ENCODE data around the gene ZNF430. TPM values are rescaled to one million over a fixed set of nuclear protein-coding genes. Genes with fewer than 3 reads are reported as not detected.

ZNF430 gene
- polyA plus RNA-seq, 4 donors = 9.8 to 13.7 (median 13.5) TPM

Other genes with a start within 250 kb of the ZNF430 start
- gene ZNF66, start 244.4 kb upstream of the ZNF430 start, polyA plus RNA-seq (ENCODE audit: insufficient read length in 4 of 4) = 1 to 10 TPM; 4.8 to 7.7 (median 5.3) TPM
- gene ZNF85, start 97.4 kb upstream of the ZNF430 start, polyA plus RNA-seq (ENCODE audit: insufficient read length in 4 of 4) = 10 to 100 TPM; 16.6 to 23.0 (median 19.8) TPM
- 10 to 100 TPM; 13.0 to 25.2 (median 16.2) TPM for gene ZNF714, start 61.5 kb downstream of the ZNF430 start, polyA plus RNA-seq (ENCODE audit: insufficient read length in 4 of 4)
- gene ZNF431, start 121.4 kb downstream of the ZNF430 start, polyA plus RNA-seq (ENCODE audit: insufficient read length in 4 of 4) = 10 to 100 TPM; 16.9 to 27.8 (median 23.5) TPM

All from right renal pelvis (tissue), 4 donors.